ENCODE measurements around the gene ASAH2. TPM values are rescaled to one million over a fixed set of nuclear protein-coding genes. Genes with fewer than 3 reads are reported as not detected.

The ASAH2 gene
- total and polyA plus RNA-seq, 2 of the 13 experiments (the other 11 are each of a cell fraction or from before 2014, with no cell fraction given), result 16.0 to 17.9 TPM

GRCh38 chr10:50244201-50244600 is 7.1 kb downstream of the ASAH2 start (continued):
- TF ChIP-seq RFXANK (CRISPR knock-in tag; IDR thresholded peaks at IDR 0.05) (no peak), PAF1 (CRISPR knock-in tag; IDR thresholded peaks at IDR 0.05) (no peak), AGO1 (IDR thresholded peaks at IDR 0.05; ENCODE audit: low read depth, low read length, poor library complexity, severe bottlenecking) (no peak), ZNF513 (CRISPR knock-in tag; conservative IDR thresholded peaks at IDR 0.05) (no peak), ZNF510 (CRISPR knock-in tag; IDR thresholded peaks at IDR 0.05; ENCODE audit: low read depth) (no peak), SIN3B (IDR thresholded peaks at IDR 0.05; ENCODE audit: low read length) (no peak), ZNF143 (CRISPR knock-in tag; IDR thresholded peaks at IDR 0.05) (no peak)
- TF ChIP-seq, protein P1, sequence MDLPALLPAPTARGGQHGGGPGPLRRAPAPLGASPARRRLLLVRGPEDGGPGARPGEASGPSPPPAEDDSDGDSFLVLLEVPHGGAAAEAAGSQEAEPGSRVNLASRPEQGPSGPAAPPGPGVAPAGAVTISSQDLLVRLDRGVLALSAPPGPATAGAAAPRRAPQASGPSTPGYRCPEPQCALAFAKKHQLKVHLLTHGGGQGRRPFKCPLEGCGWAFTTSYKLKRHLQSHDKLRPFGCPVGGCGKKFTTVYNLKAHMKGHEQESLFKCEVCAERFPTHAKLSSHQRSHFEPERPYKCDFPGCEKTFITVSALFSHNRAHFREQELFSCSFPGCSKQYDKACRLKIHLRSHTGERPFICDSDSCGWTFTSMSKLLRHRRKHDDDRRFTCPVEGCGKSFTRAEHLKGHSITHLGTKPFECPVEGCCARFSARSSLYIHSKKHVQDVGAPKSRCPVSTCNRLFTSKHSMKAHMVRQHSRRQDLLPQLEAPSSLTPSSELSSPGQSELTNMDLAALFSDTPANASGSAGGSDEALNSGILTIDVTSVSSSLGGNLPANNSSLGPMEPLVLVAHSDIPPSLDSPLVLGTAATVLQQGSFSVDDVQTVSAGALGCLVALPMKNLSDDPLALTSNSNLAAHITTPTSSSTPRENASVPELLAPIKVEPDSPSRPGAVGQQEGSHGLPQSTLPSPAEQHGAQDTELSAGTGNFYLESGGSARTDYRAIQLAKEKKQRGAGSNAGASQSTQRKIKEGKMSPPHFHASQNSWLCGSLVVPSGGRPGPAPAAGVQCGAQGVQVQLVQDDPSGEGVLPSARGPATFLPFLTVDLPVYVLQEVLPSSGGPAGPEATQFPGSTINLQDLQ (CRISPR knock-in tag; IDR thresholded peaks at IDR 0.05), result no peak

- Histone ChIP-seq H3K4me1 (ENCODE audit: insufficient read depth, low read length) (peaks cover 14% of the 10 kb centered on the region), H3K27ac (ENCODE audit: extremely low read length, insufficient read depth, low read length) (no peak overlapping the region), H3K4me2 (ENCODE audit: low read depth, low read length) (no peak overlapping the region), H2AFZ (ENCODE audit: low read length) (no peak overlapping the region), H3K36me3 (replicated peaks in 1 of 2; ENCODE audit: control insufficient read depth in 1 of 2, insufficient read depth in 2 of 2, low read length in 2 of 2) (no peaks in the 10 kb centered on the region; a peak in 2 of 5 replicates), H3K79me2 (ENCODE audit: insufficient read depth, low read length) (no peaks in the 10 kb centered on the region), H3K27me3 (ENCODE audit: control insufficient read depth in 1 of 2, insufficient read depth in 2 of 2, low read length in 2 of 2) (no peaks in the 10 kb centered on the region), H3K9me3 (ENCODE audit: low read length) (no peaks in the 10 kb centered on the region), H3K4me3 (replicated peaks in 1 of 3; ENCODE audit: insufficient read depth in 1 of 3, low read depth in 2 of 3, low read length in 3 of 3) (no peak overlapping the region), H4K20me1 (ENCODE audit: insufficient read depth, low read length) (no peaks in the 10 kb centered on the region), H3K9ac (ENCODE audit: insufficient read depth, low read depth, low read length) (no peak overlapping the region)
- 78% methylated on average over 4 of the region's 4 CpGs for WGBS (ENCODE audit: low lambda C conversion rate)
- POLR2A ChIA-PET, result no interaction called here
- BruUV-seq (replicated peaks), result no TSS peak
- intact Hi-C loops (cut with micrococcal nuclease; ENCODE audit: unreplicated experiment) (no loop called here), in situ Hi-C loops (cut with HindIII; ENCODE audit: extremely low pct_ligation_motif_present, low pct_unique_long_range_greater_than_20kb) (no loop called here)
- no peak for DNase-seq (ENCODE audit: low spot score)
- no peak for FAIRE-seq
- no peak for ATAC-seq
- CTCF ChIA-PET (ENCODE audit: low intra/inter-chr PET ratio, low total read pairs), result no interaction called here
- TF ChIP-seq TFE3 (CRISPR knock-in tag; IDR thresholded peaks at IDR 0.05), result no peak
- TF ChIP-seq RFX5 (IDR thresholded peaks at IDR 0.05; ENCODE audit: low read depth, low read length), result no peak
- no peak for TF ChIP-seq YY1 (IDR thresholded peaks at IDR 0.05; ENCODE audit: insufficient read depth, insufficient replicate concordance, low read depth, low read length)
- TF ChIP-seq BATF2 (CRISPR knock-in tag; IDR thresholded peaks at IDR 0.05), result no peak
- no peak for TF ChIP-seq MATR3 (CRISPR knock-in tag; IDR thresholded peaks at IDR 0.05)
- no peak for TF ChIP-seq ARNT2 (CRISPR knock-in tag; IDR thresholded peaks at IDR 0.05; ENCODE audit: low read depth)
Measured at GRCh38 chr10:50242777-50243176, 8.5 kb downstream of the ASAH2 start.

All from HepG2 (cell line).